ENCODE data around the gene KLF16.

DNA sequence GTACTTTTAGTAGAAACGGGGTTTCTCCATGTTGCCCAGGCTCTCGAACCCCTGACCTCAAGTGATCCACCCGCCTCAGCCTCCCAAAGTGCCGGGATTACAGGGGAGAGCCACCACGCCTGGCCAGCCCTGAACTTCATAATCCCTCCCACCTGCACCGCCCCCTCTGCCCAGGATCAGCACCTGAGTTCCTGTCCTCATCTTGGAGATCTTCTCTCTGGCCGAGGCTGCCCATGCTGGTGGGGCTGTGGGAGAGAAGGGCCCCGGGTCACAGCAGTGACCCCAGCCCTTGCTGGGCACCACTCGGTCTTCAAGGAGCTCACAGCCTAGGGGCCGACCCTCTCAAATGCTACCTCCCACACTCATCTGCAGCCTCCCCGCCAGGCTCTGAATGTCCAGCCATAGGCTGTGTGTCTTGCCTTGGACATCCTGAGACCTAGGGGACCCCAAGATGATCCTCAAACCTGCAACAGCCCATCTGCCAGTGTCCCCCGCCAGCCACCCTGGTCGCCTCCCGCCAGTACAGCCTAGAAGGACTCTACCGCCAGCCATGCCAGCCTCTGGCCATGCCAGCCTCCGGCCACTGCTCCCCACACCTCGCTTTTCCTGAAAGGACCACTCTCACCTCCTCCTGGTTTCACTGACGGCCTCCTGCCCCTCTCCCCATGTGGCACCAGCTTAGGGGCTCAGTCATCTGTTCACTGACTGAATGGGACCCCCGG lies 52.8 kb downstream of the KLF16 start:
- TF ChIP-seq, protein P1, sequence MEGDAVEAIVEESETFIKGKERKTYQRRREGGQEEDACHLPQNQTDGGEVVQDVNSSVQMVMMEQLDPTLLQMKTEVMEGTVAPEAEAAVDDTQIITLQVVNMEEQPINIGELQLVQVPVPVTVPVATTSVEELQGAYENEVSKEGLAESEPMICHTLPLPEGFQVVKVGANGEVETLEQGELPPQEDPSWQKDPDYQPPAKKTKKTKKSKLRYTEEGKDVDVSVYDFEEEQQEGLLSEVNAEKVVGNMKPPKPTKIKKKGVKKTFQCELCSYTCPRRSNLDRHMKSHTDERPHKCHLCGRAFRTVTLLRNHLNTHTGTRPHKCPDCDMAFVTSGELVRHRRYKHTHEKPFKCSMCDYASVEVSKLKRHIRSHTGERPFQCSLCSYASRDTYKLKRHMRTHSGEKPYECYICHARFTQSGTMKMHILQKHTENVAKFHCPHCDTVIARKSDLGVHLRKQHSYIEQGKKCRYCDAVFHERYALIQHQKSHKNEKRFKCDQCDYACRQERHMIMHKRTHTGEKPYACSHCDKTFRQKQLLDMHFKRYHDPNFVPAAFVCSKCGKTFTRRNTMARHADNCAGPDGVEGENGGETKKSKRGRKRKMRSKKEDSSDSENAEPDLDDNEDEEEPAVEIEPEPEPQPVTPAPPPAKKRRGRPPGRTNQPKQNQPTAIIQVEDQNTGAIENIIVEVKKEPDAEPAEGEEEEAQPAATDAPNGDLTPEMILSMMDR (IDR thresholded peaks at IDR 0.05): no peak
- TF ChIP-seq POLR2A (IDR thresholded peaks at IDR 0.05): no peak

Measured in thyroid gland (tissue), 4 donors.